Brain microvascular endothelial cell (primary cell): ENCODE results near the gene MRFAP1.

ENCODE experiments used
- DNase-seq: peaks from one replicate; pipeline ENCODE4 v3.0.0-alpha.2; 2020
- H3K27ac ChIP-seq: fragments of 250-450 bp; sonication (Bioruptor Pico); 2 replicates; pipeline ENCODE4 v1.5.1; 2020; ENCODE audit warnings: mild to moderate bottlenecking, moderate library complexity
- H3K27me3 ChIP-seq: fragments of 250-450 bp; sonication (Bioruptor Pico); replicated peaks from 2 replicates; pipeline ENCODE4 v1.5.1; 2020; ENCODE audit warnings: mild to moderate bottlenecking
- H3K36me3 ChIP-seq: fragments of 250-450 bp; sonication (Bioruptor Pico); replicated peaks from 2 replicates; pipeline ENCODE4 v1.5.1; 2020; ENCODE audit warnings: mild to moderate bottlenecking
- H3K4me3 ChIP-seq: 2 replicates; pipeline ENCODE4 v1.5.1; 2011; ENCODE audit warnings: low read depth, mild to moderate bottlenecking, control low read depth, low read length, moderate library complexity
- CTCF ChIP-seq: IDR thresholded peaks from 2 replicates; pipeline ENCODE4 v1.5.1; 2011; ENCODE audit warnings: low read depth, mild to moderate bottlenecking, moderate library complexity, low read length, control low read depth, inconsistent platforms; ENCODE audit errors: missing control alignments
- in situ Hi-C: cut with HindIII; loops from 2 replicates; pipeline ENCODE4 v1.10.0; 2017; ENCODE audit warnings: low sequenced_read_pairs, low pct_ligation_motif_present

Gene MRFAP1

GRCh38 chr4:6606465-6607235 is 33.8 kb upstream of the MRFAP1 start:
- peaks cover 18% of the 10 kb centered on the region for H3K36me3 ChIP-seq
- no peak for TF ChIP-seq CTCF
- in situ Hi-C loops = no loop called here
- no peak overlapping the region for H3K4me3 ChIP-seq
- no peaks in the 10 kb centered on the region for H3K27me3 ChIP-seq
- H3K27ac ChIP-seq = no peak overlapping the region
- DNase-seq = no peak

DNA sequence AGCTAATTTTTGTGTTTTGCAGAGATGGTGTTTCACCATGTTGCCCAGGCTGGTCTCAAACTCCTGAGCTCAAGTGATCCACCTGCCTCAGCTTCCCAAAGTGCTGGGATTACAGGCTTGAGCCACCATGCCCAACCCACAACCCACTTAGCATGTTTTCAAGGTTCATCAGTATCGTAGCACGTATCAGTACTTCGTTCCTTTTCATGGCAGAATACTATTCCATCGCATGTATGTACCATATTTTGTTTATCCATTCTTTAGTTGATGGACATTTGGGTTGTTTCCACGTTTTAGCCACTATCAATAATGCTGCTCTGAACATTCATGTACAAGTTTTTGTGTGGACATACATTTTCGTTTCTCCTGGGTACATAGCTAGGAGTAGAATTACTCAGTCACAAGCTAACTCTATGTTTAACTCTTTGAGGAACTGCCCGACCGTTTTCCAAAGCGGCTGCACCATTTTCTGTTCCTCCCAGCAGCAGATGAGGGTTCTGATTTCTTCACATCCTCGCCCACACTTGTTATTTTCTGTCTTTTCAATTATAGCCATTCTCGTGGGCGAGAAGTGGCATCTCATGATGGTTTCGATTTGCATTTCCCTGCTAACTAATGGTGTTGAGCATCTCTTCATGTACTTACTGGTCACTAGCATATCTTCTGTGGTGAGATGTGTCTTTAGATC is 33.0 kb upstream of the MRFAP1 start:
- TF ChIP-seq CTCF = no peak
- Histone ChIP-seq H3K27ac (no peak overlapping the region), H3K4me3 (no peak overlapping the region), H3K27me3 (no peaks in the 10 kb centered on the region), H3K36me3 (peaks cover 18% of the 10 kb centered on the region)
- DNase-seq = no peak
- in situ Hi-C loops = no loop called here

GRCh38 chr4:6608758-6609414 is 31.6 kb upstream of the MRFAP1 start:
- H3K36me3 ChIP-seq = peaks cover 18% of the 10 kb centered on the region
- in situ Hi-C loops = no loop called here
- no peak overlapping the region for H3K4me3 ChIP-seq
- TF ChIP-seq CTCF = peak; percentile 47
- peak; percentile 6 for DNase-seq
- H3K27ac ChIP-seq = no peak overlapping the region
- H3K27me3 ChIP-seq = no peaks in the 10 kb centered on the region

DNA sequence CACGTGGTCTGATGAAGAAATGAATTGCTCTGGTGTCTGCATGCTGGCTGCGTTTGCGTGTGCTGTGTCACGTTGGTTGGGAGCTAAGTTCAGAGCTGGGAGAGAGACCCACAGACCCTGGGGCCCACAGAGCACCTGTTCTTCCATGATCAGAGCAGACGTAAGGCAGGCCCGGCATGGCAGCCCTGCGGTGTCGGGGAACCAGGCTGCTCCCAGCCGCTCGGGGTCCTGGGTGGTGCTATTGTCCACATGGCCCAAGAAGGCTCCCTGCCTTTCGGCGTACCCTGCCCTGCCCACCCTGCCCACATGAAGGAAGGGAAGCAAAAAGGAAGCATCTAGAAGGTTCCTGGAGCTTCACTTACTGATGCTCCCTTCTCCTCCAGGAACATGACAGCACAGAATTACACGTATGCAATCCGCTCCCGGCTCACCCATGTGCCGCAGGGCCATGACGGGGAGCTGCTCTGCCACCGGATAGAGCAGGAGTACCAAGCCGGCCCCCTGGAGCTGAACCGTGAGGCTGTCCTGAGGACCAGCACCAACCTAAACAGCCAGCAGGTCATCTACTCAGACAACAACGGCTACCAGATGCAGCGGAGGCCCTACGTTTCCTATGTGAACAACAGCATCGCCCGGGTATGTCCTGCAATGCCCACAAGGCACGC is 30.9 kb upstream of the MRFAP1 start:
- H3K4me3 ChIP-seq = no peak overlapping the region
- TF ChIP-seq CTCF = no peak
- no peaks in the 10 kb centered on the region for H3K27me3 ChIP-seq
- H3K36me3 ChIP-seq = peaks cover 18% of the 10 kb centered on the region
- in situ Hi-C loops = no loop called here
- no peak overlapping the region for H3K27ac ChIP-seq
- DNase-seq = no peak

DNA sequence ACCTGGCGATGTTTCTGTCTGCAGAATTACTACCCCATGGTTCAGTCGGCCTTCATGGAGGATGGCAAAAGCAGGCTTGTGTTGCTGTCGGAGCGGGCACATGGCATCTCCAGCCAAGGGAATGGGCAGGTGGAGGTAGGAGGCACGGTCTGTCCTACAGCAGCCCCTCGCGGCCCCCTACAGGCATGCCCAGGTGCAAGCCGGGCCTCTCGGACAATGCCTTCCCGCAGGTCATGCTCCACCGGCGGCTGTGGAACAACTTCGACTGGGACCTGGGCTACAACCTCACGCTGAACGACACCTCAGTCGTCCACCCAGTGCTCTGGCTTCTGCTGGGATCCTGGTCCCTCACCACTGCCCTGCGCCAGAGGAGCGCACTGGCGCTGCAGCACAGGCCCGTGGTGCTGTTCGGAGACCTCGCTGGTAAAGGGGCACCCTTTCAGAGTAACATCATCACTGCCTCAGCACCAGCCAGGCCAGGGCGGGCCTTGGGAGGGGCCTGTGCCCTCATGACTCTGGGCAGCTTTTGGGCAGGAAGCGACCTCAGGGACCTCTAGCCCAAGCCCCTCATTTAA is 29.5 kb upstream of the MRFAP1 start:
- Histone ChIP-seq H3K27me3 (no peaks in the 10 kb centered on the region), H3K4me3 (no peak overlapping the region), H3K36me3 (peaks cover 14% of the 10 kb centered on the region), H3K27ac (no peak overlapping the region)
- no peak for DNase-seq
- TF ChIP-seq CTCF = no peak
- in situ Hi-C loops = no loop called here
